Measurements from ENCODE around the gene CD81. TPM values are rescaled to one million over a fixed set of nuclear protein-coding genes. Genes with fewer than 3 reads are reported as not detected.

CD81 gene
- total and polyA plus RNA-seq, 7 donors, result 75.9 to 155 (median 112) TPM

DNA sequence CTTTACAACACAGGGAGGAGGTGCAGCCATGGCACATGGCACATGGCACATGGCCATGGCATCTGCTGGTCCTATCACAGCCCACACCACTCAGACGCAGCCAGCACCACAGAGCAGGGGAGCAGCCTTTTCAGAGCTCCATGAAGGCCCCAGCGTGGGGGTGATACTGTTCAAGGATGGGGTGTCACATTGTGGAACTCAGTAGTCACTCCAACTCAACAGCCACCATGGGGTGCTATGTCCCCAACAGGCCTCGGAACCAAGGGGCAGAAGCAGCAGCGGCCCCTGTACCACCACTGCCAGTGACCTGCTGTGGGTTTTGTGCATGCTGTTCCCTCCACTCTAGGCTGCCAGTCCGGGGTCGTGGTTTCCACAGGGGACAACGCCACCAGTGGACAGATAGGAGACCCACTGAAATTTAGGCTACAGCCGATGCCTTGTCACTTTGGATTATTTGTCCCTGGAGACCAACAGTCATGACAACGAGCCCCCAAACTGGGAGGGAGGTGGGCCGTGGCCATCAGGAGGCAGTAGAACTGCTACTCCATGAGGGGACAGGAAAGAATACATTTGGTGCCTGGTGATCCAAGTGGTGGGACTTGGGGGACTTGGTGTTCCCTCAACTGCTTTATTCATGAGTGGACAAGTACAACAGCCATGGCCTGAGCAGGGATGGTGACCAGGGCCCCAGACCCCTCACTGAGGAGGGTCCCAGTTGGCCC, 30.4 kb upstream of the CD81 start:
- no peaks in the 10 kb centered on the region for H3K9me3 ChIP-seq
- no peaks in the 10 kb centered on the region for H3K27me3 ChIP-seq (ENCODE audit: insufficient read depth in 3 of 3, low read length in 2 of 3)
- DNase-seq (no peak), ATAC-seq (no peak)
- no peaks in the 10 kb centered on the region for H3K36me3 ChIP-seq (ENCODE audit: insufficient read depth in 1 of 2, low read depth in 1 of 2)
- intact Hi-C loops (cut with DNase I), result no loop called here
- no peak overlapping the region for H3K27ac ChIP-seq
- no peaks in the 10 kb centered on the region for H3K4me1 ChIP-seq
- TF ChIP-seq, protein P1, sequence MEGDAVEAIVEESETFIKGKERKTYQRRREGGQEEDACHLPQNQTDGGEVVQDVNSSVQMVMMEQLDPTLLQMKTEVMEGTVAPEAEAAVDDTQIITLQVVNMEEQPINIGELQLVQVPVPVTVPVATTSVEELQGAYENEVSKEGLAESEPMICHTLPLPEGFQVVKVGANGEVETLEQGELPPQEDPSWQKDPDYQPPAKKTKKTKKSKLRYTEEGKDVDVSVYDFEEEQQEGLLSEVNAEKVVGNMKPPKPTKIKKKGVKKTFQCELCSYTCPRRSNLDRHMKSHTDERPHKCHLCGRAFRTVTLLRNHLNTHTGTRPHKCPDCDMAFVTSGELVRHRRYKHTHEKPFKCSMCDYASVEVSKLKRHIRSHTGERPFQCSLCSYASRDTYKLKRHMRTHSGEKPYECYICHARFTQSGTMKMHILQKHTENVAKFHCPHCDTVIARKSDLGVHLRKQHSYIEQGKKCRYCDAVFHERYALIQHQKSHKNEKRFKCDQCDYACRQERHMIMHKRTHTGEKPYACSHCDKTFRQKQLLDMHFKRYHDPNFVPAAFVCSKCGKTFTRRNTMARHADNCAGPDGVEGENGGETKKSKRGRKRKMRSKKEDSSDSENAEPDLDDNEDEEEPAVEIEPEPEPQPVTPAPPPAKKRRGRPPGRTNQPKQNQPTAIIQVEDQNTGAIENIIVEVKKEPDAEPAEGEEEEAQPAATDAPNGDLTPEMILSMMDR (IDR thresholded peaks at IDR 0.05), result no peak
- 81 to 82% (median 81%) methylated on average over 10 of the region's 10 CpGs for WGBS, 3 donors
- H3K4me3 ChIP-seq, result no peak overlapping the region

DNA sequence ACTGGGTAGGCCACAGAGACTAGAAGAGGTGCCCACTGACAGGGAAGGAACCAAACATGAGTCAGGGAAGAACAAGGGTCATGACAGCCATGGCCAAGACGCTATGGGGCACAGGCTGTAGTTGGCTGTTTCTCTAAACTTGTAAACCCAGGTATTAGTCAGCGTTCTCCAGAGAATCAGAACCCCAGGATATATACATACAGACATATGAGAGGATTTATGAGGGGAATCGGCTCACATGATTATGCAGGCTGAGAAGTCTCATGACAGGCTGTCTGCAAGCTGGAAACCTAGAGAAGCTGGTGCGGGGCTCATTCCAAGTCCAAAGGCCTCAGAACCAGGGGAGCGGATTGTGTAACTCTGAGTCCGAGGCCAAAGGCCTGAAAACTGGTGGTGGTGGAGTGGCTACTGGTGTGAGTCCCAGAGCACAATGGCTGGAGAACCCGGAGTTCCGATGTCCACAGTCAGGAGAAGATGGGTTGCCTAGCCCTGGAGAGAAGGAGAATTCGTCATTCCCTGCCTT, 29.7 kb upstream of the CD81 start:
- intact Hi-C loops (cut with DNase I), result no loop called here
- H3K4me1 ChIP-seq, result no peaks in the 10 kb centered on the region
- ATAC-seq (no peak), DNase-seq (no peak)
- no peaks in the 10 kb centered on the region for H3K9me3 ChIP-seq
- TF ChIP-seq, protein P1 (IDR thresholded peaks at IDR 0.05), result no peak
- H3K4me3 ChIP-seq, result no peak overlapping the region
- no peaks in the 10 kb centered on the region for H3K36me3 ChIP-seq (ENCODE audit: insufficient read depth in 1 of 2, low read depth in 1 of 2)
- no peaks in the 10 kb centered on the region for H3K27me3 ChIP-seq (ENCODE audit: insufficient read depth in 3 of 3, low read length in 2 of 3)
- no peak overlapping the region for H3K27ac ChIP-seq
- 84 to 92% (median 87%) methylated on average over 9 of the region's 9 CpGs for WGBS, 3 donors

DNA sequence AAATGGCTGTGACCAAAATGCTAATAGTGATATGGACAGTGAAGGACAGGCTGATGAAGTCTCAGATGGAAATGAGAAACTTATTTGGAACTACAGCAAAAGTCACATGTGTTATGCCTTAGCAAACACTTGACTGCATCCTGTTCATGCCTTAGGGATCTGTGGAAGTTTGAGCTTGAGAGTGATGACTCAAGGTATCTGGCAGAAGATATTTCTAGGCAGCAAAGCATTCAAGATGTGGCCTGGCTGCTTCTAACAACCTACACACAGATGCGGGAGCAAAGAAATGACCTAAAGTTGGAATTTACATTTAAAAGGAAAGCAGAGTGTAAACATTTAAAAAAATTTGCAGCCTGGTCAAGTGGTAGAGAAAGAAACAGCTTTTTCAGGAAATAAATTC, 28.1 kb upstream of the CD81 start:
- no peaks in the 10 kb centered on the region for H3K27me3 ChIP-seq (ENCODE audit: insufficient read depth in 3 of 3, low read length in 2 of 3)
- H3K36me3 ChIP-seq (ENCODE audit: insufficient read depth in 1 of 2, low read depth in 1 of 2), result no peaks in the 10 kb centered on the region
- H3K4me3 ChIP-seq, result no peak overlapping the region
- H3K9me3 ChIP-seq, result no peaks in the 10 kb centered on the region
- TF ChIP-seq, protein P1 (IDR thresholded peaks at IDR 0.05), result no peak
- 81 to 97% (median 97%) methylated on average over 1 of the region's 1 CpG for WGBS, 3 donors
- no peaks in the 10 kb centered on the region for H3K4me1 ChIP-seq
- no peak overlapping the region for H3K27ac ChIP-seq
- ATAC-seq (no peak), DNase-seq (no peak)
- intact Hi-C loops (cut with DNase I), result no loop called here

DNA sequence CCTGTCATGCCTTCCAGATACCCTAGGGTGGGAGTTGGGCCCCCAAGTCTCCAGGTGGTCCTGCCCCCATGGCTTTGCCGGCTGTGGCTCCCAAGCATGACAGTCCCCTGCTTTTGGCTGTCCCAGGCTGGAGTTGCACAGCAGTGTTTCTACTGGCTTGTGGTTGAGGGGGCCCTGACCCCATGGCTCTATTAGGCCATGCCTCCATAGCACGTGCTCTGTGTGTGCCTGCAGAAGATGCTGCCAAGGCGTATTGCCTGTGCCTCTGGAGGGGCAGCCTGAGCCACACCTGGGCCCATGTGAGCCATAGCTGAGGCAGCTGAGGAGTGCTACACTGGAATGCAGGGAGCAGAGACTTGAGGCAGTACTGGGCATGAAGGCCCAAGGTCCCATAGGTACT, 25.4 kb upstream of the CD81 start:
- Histone ChIP-seq H3K27me3 (ENCODE audit: insufficient read depth in 3 of 3, low read length in 2 of 3) (no peaks in the 10 kb centered on the region), H3K4me3 (no peak overlapping the region), H3K27ac (no peak overlapping the region), H3K36me3 (ENCODE audit: insufficient read depth in 1 of 2, low read depth in 1 of 2) (no peaks in the 10 kb centered on the region), H3K4me1 (no peaks in the 10 kb centered on the region), H3K9me3 (no peaks in the 10 kb centered on the region)
- ATAC-seq (no peak), DNase-seq (no peak)
- intact Hi-C loops (cut with DNase I), result no loop called here
- TF ChIP-seq, protein P1 (IDR thresholded peaks at IDR 0.05), result no peak
- 61 to 85% (median 81%) methylated on average over 3 of the region's 3 CpGs for WGBS, 3 donors

DNA sequence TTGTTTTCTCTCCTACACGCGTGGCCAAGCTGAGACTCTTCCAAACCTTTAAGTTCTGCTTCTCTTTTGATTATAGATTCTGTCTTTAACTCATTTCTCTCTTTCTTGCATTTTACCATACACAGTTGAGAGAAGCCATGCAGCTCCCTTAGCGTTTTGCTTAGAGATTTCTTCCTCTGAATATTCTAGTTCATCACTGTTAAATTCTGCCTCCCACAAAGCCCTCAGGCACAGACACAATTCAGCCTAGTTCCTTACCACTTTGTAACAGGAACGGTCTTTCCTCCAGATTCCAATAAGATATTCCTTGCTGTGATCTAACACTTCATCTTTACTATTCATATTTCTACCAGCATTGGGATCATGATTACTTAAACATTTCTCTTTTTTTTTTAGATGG, 24.7 kb upstream of the CD81 start:
- 82 to 88% (median 83%) methylated on average over 4 of the region's 4 CpGs for WGBS, 3 donors
- DNase-seq (no peak), ATAC-seq (no peak)
- intact Hi-C loops (cut with DNase I), result no loop called here
- Histone ChIP-seq H3K27me3 (ENCODE audit: insufficient read depth in 3 of 3, low read length in 2 of 3) (no peaks in the 10 kb centered on the region), H3K36me3 (ENCODE audit: insufficient read depth in 1 of 2, low read depth in 1 of 2) (no peaks in the 10 kb centered on the region), H3K27ac (no peak overlapping the region), H3K4me1 (no peaks in the 10 kb centered on the region), H3K9me3 (no peaks in the 10 kb centered on the region), H3K4me3 (no peak overlapping the region)
- TF ChIP-seq, protein P1 (IDR thresholded peaks at IDR 0.05), result no peak
